K562 (cell line): Measurements from ENCODE around the gene DHRS3. TPM values are rescaled to one million over a fixed set of nuclear protein-coding genes. Genes with fewer than 3 reads are reported as not detected.

ENCODE experiments used
- CBFA2T3 ChIP-seq: fragments of 450-650 bp; IDR thresholded peaks from 2 replicates; pipeline ENCODE4 v1.6.1; 2017
- FOXK2 ChIP-seq, 2 experiments: fragments of 450-650 bp; IDR thresholded peaks in 1 of 2; conservative IDR thresholded peaks in 1 of 2; 2 replicates each; pipeline ENCODE4 v1.6.1; 2016; ENCODE audit warnings: low read depth in 2 of 2, mild to moderate bottlenecking in 1 of 2
- MGA ChIP-seq: fragments of 450-650 bp; IDR thresholded peaks from 2 replicates; pipeline ENCODE4 v1.6.1; 2016; ENCODE audit warnings: mild to moderate bottlenecking, moderate library complexity
- PYGO2 ChIP-seq: fragments of 450-650 bp; IDR thresholded peaks from 2 replicates; pipeline ENCODE4 v1.6.1; 2016; ENCODE audit warnings: mild to moderate bottlenecking, missing genetic modification characterization, moderate library complexity, missing compliant biosample characterization
- TBL1XR1 ChIP-seq, 2 experiments: IDR thresholded peaks; 2 replicates each; pipeline ENCODE4 v1.6.1; 2012; ENCODE audit warnings: improper control_type of control experiment in 2 of 2, low read length in 2 of 2, mild to moderate bottlenecking in 1 of 2
- ZBTB17 ChIP-seq: fragments of 450-650 bp; formaldehyde crosslinking; IDR thresholded peaks from 2 replicates; pipeline ENCODE4 v1.4.0; 2020; ENCODE audit warnings: mild to moderate bottlenecking
- polyA plus RNA-seq, 8 experiments: library from polyadenylated mRNA; depleted of rRNA in 4 of 8; stranded (reverse) in 5 of 8; unstranded in 3 of 8; fragments of >200 nt; fragmentation: Nextera tagmentation in 2 of 8; fragmentation: Illumina TruSeq in 1 of 8; extraction: Ambion mirVana in 2 of 8; extraction: Trizol in 1 of 8; gene quantifications; 2 replicates each; pipeline versions ENCODE4 v1.2.1 to v1.2.3, GENCODE V29; 2011 to 2014; ENCODE audit warnings: inconsistent platforms in 1 of 8, missing spikeins in 1 of 8
- total RNA-seq, 7 experiments: library from RNA; depleted of rRNA in 6 of 7; stranded (reverse); fragments of >200 nt in 6 of 7; fragmentation: Illumina TruSeq in 2 of 7; extraction: Trizol in 2 of 7; gene quantifications; 2 replicates each; pipeline versions ENCODE4 v1.2.1 to v1.2.3, GENCODE V29; 2011 to 2021; ENCODE audit warnings: low replicate concordance in 1 of 7
- TF ChIP-seq, protein P1 (sequence below): IDR thresholded peaks from 2 replicates; pipeline ENCODE4 v1.6.1; 2014; ENCODE audit warnings: antibody characterized with exemption

DHRS3 gene
- total and polyA plus RNA-seq, 9 of the 15 experiments (the other 6 are each of a cell fraction or from before 2014, with no cell fraction given): 21.0 to 116 (median 58.7) TPM

- TF ChIP-seq MGA (peak; percentile 58), TBL1XR1 (IDR thresholded peaks at IDR 0.05; ENCODE audit: low read length in 2 of 2) (peak in 1 of 2 experiments; percentile 62; a peak in 2 of 4 replicates), CBFA2T3 (peak; percentile 87), PYGO2 (tag) (0 out of 2 replicates have a peak, but pooled peaks have one; percentile 22), FOXK2 (conservative IDR thresholded peaks at IDR 0.05 in 1 of 2, IDR thresholded peaks at IDR 0.05 in 1 of 2; ENCODE audit: low read depth in 2 of 2) (no peak), ZBTB17 (CRISPR knock-in tag) (0 out of 2 replicates have a peak, but pooled peaks have one; percentile 55)
- TF ChIP-seq, protein P1, sequence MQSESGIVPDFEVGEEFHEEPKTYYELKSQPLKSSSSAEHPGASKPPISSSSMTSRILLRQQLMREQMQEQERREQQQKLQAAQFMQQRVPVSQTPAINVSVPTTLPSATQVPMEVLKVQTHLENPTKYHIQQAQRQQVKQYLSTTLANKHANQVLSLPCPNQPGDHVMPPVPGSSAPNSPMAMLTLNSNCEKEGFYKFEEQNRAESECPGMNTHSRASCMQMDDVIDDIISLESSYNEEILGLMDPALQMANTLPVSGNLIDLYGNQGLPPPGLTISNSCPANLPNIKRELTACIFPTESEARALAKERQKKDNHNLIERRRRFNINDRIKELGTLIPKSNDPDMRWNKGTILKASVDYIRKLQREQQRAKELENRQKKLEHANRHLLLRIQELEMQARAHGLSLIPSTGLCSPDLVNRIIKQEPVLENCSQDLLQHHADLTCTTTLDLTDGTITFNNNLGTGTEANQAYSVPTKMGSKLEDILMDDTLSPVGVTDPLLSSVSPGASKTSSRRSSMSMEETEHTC: peak; percentile 35; the same call in 1 of the 2 replicates
Observed at GRCh38 chr1:12528021-12528852, 89.8 kb downstream of the DHRS3 start (continued).
